IPS-NIHi11 (cell line): Measurements from ENCODE around the gene SPATA17.

Experiments
- DNase-seq: peaks from one replicate; pipeline ENCODE4 v3.0.0; 2012; ENCODE audit warnings: mixed read lengths, low spot score

SPATA17 gene

DNA sequence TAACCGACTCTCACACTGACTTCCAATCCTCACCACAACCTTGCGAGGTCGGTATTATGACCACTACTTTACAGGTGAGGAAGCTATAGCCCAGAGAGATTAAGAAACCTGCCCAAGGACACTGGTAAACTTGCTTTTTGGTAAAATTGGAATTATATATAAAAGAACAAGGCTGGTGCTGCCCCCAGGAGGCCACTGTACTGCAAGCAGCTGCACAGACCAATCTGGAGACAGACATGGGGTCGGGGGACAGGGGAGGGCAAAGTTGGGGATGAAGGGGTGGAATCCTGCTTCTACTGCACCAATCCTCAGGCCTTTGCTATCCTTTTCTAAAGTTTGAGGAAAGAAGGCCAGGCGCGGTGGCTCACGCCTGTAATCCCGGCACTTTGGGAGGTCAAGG lies 280.8 kb downstream of the SPATA17 start:
- DNase-seq = peak; percentile 61

- DNase-seq = no peak
These were observed 286.2 kb downstream of the SPATA17 start for GRCh38 chr1:217917281-217917887.

GRCh38 chr1:217919683-217920388 lies 288.7 kb downstream of the SPATA17 start:
- DNase-seq = peak; percentile 20
